HL-60/S4 treated with retinoic acid at 250 ng/mL for 4 days and 3 days (cell line): Measurements from ENCODE around the gene CKAP2L.

Experiments used
- in situ Hi-C: fragments of 300-500 bp; cut with MboI; formaldehyde crosslinking; loops from 2 replicates; pipeline ENCODE4 v1.7.0; 2022; ENCODE audit warnings: low sequenced_read_pairs

Gene CKAP2L

GRCh38 chr2:112791693-112792230 lies 27.4 kb upstream of the CKAP2L start:
- in situ Hi-C loops: no loop called here

GRCh38 chr2:112791019-112791418 lies 26.6 kb upstream of the CKAP2L start:
- in situ Hi-C loops: no loop called here

GRCh38 chr2:112790305-112790704 lies 25.9 kb upstream of the CKAP2L start:
- in situ Hi-C loops: no loop called here

GRCh38 chr2:112789186-112789585 lies 24.8 kb upstream of the CKAP2L start:
- in situ Hi-C loops: no loop called here

GRCh38 chr2:112788653-112789052 lies 24.2 kb upstream of the CKAP2L start:
- in situ Hi-C loops: no loop called here

- in situ Hi-C loops: no loop called here
Measured at GRCh38 chr2:112787729-112788393, 23.5 kb upstream of the CKAP2L start.

GRCh38 chr2:112787294-112787693 lies 22.9 kb upstream of the CKAP2L start:
- in situ Hi-C loops: no loop called here

GRCh38 chr2:112784199-112785189 lies 20.1 kb upstream of the CKAP2L start, which contains the start of gene IL1A:
Gene IL1A, minus strand, starts transcription at chr2:112784493. Its CDS starts 723 bp downstream, at chr2:112783770.
- in situ Hi-C loops: no loop called here

GRCh38 chr2:112783187-112783714 lies 18.8 kb upstream of the CKAP2L start:
- in situ Hi-C loops: no loop called here

GRCh38 chr2:112782234-112782799 lies 17.9 kb upstream of the CKAP2L start:
- in situ Hi-C loops: no loop called here

GRCh38 chr2:112779598-112779997 lies 15.2 kb upstream of the CKAP2L start:
- in situ Hi-C loops: no loop called here

- in situ Hi-C loops: no loop called here
Measured at GRCh38 chr2:112777036-112777435, 12.6 kb upstream of the CKAP2L start.

- in situ Hi-C loops: no loop called here
Measured at GRCh38 chr2:112776113-112776512, 11.7 kb upstream of the CKAP2L start.

- in situ Hi-C loops: no loop called here
Measured at GRCh38 chr2:112774536-112775285, 10.3 kb upstream of the CKAP2L start.

- in situ Hi-C loops: no loop called here
Measured at GRCh38 chr2:112773556-112773955, 9.1 kb upstream of the CKAP2L start.

- in situ Hi-C loops: no loop called here
Measured at GRCh38 chr2:112772911-112773475, 8.6 kb upstream of the CKAP2L start.

- in situ Hi-C loops: no loop called here
Measured at GRCh38 chr2:112772322-112772721, 7.9 kb upstream of the CKAP2L start.

GRCh38 chr2:112768432-112768831 lies 4.0 kb upstream of the CKAP2L start:
- in situ Hi-C loops: no loop called here

- in situ Hi-C loops: no loop called here
Measured at GRCh38 chr2:112767693-112768330, 3.4 kb upstream of the CKAP2L start.
